Sigmoid colon (tissue), 3 donors: ENCODE measurements around the gene GDF2.

Source experiments
- POLR2A ChIP-seq, 2 donors: fragments of 450-650 bp; IDR thresholded peaks; one replicate each; pipeline ENCODE4 v1.6.1; 2016; ENCODE audit warnings: antibody characterized with exemption in 2 of 2, mild to moderate bottlenecking in 2 of 2, moderate library complexity in 2 of 2
- TF ChIP-seq, protein P1 (sequence below), 4 experiments: fragments of 450-650 bp in 3 of 4; fragments of 200-600 bp in 1 of 4; IDR thresholded peaks; one replicate each; pipeline ENCODE4 v1.5.1; 2016 to 2019; ENCODE audit warnings: antibody characterized with exemption in 4 of 4, mild to moderate bottlenecking in 3 of 4, moderate library complexity in 2 of 4

DNA sequence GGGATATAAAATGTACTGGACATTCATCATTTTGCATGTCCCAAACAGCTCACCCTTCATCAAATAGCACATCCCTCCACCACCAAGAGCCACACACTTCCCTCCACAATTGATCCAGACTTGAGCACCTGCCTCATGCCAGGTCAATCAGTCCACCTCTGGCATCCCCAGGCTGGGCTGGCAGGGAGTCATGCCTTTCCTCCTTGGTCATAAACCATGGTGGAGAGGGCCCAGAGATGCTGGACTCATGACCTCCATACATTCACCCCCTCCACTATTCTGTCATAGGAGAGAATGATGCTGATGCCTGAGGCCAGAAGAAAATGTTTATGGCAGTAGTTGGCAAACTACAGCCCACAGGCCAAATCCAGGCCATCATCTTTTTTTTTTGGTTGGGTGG is 38.4 kb upstream of the GDF2 start:
- no peak for TF ChIP-seq POLR2A (IDR thresholded peaks at IDR 0.05)
- TF ChIP-seq, protein P1, sequence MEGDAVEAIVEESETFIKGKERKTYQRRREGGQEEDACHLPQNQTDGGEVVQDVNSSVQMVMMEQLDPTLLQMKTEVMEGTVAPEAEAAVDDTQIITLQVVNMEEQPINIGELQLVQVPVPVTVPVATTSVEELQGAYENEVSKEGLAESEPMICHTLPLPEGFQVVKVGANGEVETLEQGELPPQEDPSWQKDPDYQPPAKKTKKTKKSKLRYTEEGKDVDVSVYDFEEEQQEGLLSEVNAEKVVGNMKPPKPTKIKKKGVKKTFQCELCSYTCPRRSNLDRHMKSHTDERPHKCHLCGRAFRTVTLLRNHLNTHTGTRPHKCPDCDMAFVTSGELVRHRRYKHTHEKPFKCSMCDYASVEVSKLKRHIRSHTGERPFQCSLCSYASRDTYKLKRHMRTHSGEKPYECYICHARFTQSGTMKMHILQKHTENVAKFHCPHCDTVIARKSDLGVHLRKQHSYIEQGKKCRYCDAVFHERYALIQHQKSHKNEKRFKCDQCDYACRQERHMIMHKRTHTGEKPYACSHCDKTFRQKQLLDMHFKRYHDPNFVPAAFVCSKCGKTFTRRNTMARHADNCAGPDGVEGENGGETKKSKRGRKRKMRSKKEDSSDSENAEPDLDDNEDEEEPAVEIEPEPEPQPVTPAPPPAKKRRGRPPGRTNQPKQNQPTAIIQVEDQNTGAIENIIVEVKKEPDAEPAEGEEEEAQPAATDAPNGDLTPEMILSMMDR (IDR thresholded peaks at IDR 0.05) = no peak
